ENCODE data around the gene SRRD. TPM values are rescaled to one million over a fixed set of nuclear protein-coding genes. Genes with fewer than 3 reads are reported as not detected.

SRRD gene
- total and polyA plus RNA-seq, 2 of the 8 experiments (the other 6 are each of a cell fraction or from before 2014, with no cell fraction given): 17.1 to 25.3 TPM

DNA sequence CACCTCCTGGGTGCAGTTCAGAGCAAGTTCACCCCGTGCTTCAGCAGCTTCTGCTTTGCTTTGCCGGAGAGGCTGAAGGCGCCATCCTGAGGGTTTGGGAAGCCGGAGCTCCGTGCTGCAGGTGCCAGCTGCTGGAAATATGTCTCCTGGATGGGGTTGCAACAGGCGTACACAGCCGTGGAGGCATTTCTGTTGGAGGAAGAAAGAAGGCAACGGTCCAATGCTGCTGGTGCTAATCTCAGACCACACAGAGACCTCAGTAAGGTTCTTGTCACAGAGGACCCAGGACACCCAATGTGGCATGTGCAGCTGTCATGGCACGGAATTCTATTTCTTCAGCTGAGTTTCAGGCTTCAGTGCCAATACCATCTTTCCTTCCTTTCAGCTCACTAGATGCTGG lies 30.5 kb upstream of the SRRD start:
- no peak overlapping the region for H2BK5ac ChIP-seq (ENCODE audit: low read depth, low read length)
- no peak overlapping the region for H3K4ac ChIP-seq (replicated peaks; ENCODE audit: insufficient read length, low read depth, low read length)
- ChIA-PET POLR2A (ENCODE audit: partially characterized antibody) (interaction anchor here (1.8 kb wide), 1 partner anchor 29 kb away, joined by 7 read pairs; no protein-coding TSS in a partner anchor), CTCF (ENCODE audit: partially characterized antibody) (interaction anchor here (0.8 to 3.2 kb wide), 7 partner anchors 8 to 86 kb away, joined by 3 to 19 read pairs (median 4); no protein-coding TSS in a partner anchor)
- no peak overlapping the region for H3K4me3 ChIP-seq (ENCODE audit: extremely low read depth in 1 of 4, insufficient read depth in 2 of 4, low read depth in 3 of 4, low read length in 4 of 4)
- no peak overlapping the region for H4K8ac ChIP-seq (ENCODE audit: extremely low read depth, insufficient read depth, low read length)
- H4K91ac ChIP-seq (replicated peaks; ENCODE audit: insufficient read length, low read length): no peak overlapping the region
- no peak overlapping the region for H4K5ac ChIP-seq (ENCODE audit: insufficient read length, low read depth, low read length)
- DNase-seq (ENCODE audit: low read depth in 1 of 2, low spot score in 2 of 2): no peak
- no peak overlapping the region for H3K27ac ChIP-seq (ENCODE audit: low read depth, low read length)
- H3K23ac ChIP-seq (ENCODE audit: insufficient read length): no peak overlapping the region
- no peak overlapping the region for H2BK120ac ChIP-seq (replicated peaks; ENCODE audit: low read depth, low read length)
- H3K36me3 ChIP-seq (ENCODE audit: control insufficient read depth in 2 of 4, insufficient read depth in 4 of 4, low read length in 3 of 4): peaks cover 4 to 47% (median 15%) of the 10 kb centered on the region in 4 experiments; a peak in 6 of 8 replicates
- no peak overlapping the region for H2BK20ac ChIP-seq (ENCODE audit: low read length)
- H3K4me1 ChIP-seq (replicated peaks in 1 of 4; ENCODE audit: control insufficient read depth in 3 of 4, insufficient read depth in 4 of 4, low read length in 3 of 4): no peaks in the 10 kb centered on the region
- H2BK15ac ChIP-seq (ENCODE audit: low read length): no peak overlapping the region
- H3K56ac ChIP-seq (replicated peaks; ENCODE audit: insufficient read length, low read depth, low read length): no peak overlapping the region
- H3K79me2 ChIP-seq (ENCODE audit: control insufficient read depth in 1 of 2, insufficient read depth in 2 of 2, low read length in 2 of 2): no peaks in the 10 kb centered on the region
- H2AFZ ChIP-seq (ENCODE audit: low read length): no peak overlapping the region
- 96% methylated on average over 7 of the region's 9 CpGs; no CpG with 5 or more reads in 1 of the 2 experiments for WGBS, 2 experiments (ENCODE audit: extremely low coverage in 1 of 2, insufficient coverage in 1 of 2, insufficient read length in 1 of 2, insufficient replicate concordance in 2 of 2, low coverage in 1 of 2, low lambda C conversion rate in 2 of 2, missing lambda C conversion rate in 1 of 2)
- no peak overlapping the region for H2BK12ac ChIP-seq (ENCODE audit: low read depth, low read length)
- no peak overlapping the region for H3K9ac ChIP-seq (replicated peaks in 1 of 4; ENCODE audit: extremely low read depth in 1 of 4, low read depth in 3 of 4, low read length in 3 of 4)
- no peak overlapping the region for H3K4me2 ChIP-seq (ENCODE audit: insufficient read depth in 1 of 2, low read depth in 2 of 2, low read length in 2 of 2)
- no peaks in the 10 kb centered on the region for H3K79me1 ChIP-seq (ENCODE audit: low read depth, low read length)
- no peak overlapping the region for H3K14ac ChIP-seq (ENCODE audit: insufficient read length)
- H2AK5ac ChIP-seq (ENCODE audit: low read depth, low read length): no peak overlapping the region
- no peaks in the 10 kb centered on the region for H3K27me3 ChIP-seq (replicated peaks in 1 of 4; ENCODE audit: control insufficient read depth in 3 of 4, extremely low read depth in 1 of 4, insufficient read depth in 3 of 4, low read length in 3 of 4)
- peaks cover 0 to 5% of the 10 kb centered on the region in 2 experiments for H4K20me1 ChIP-seq (replicated peaks in 1 of 2; ENCODE audit: control insufficient read depth in 1 of 2, insufficient read depth in 2 of 2, low read length in 2 of 2)
- no peaks in the 10 kb centered on the region for H3K9me3 ChIP-seq (ENCODE audit: insufficient read depth in 2 of 2, low read depth in 1 of 2, low read length in 1 of 2)
- FAIRE-seq: no peak
- no peaks in the 10 kb centered on the region for H3K23me2 ChIP-seq (ENCODE audit: low read depth, low read length)
- no peak overlapping the region for H3K18ac ChIP-seq (ENCODE audit: extremely low read depth, low read length)
- TF ChIP-seq ZNF274 (IDR thresholded peaks at IDR 0.05; ENCODE audit: borderline replicate concordance, extremely low read depth, low read length) (no peak), TCF12 (IDR thresholded peaks at IDR 0.05; ENCODE audit: low read depth, low read length) (no peak), SIRT6 (IDR thresholded peaks at IDR 0.05; ENCODE audit: low read length) (no peak), BACH1 (IDR thresholded peaks at IDR 0.05; ENCODE audit: low read length) (no peak), HDAC6 (IDR thresholded peaks at IDR 0.05; ENCODE audit: low read depth, low read length) (no peak), ASH2L (IDR thresholded peaks at IDR 0.05; ENCODE audit: low read length) (no peak), SAP30 (IDR thresholded peaks at IDR 0.05; ENCODE audit: insufficient read depth, insufficient replicate concordance, low read length) (no peak), POLR2A (IDR thresholded peaks at IDR 0.05; ENCODE audit: control extremely low read depth in 1 of 2, low read depth in 2 of 2, low read length in 2 of 2) (no peak), RAD21 (IDR thresholded peaks at IDR 0.05 in 1 of 2, conservative IDR thresholded peaks at IDR 0.05 in 1 of 2; ENCODE audit: low read depth in 2 of 2, low read length in 2 of 2) (no peak), KDM4A (IDR thresholded peaks at IDR 0.05; ENCODE audit: low read depth, low read length, severe bottlenecking) (no peak), TEAD4 (IDR thresholded peaks at IDR 0.05; ENCODE audit: low read depth, low read length) (no peak), CBX8 (IDR thresholded peaks at IDR 0.05; ENCODE audit: borderline replicate concordance, low read depth, low read length) (no peak), CREB1 (IDR thresholded peaks at IDR 0.05) (no peak), JUN (IDR thresholded peaks at IDR 0.05; ENCODE audit: low read depth, low read length) (no peak), NRF1 (IDR thresholded peaks at IDR 0.05; ENCODE audit: low read depth, low read length) (no peak), CHD2 (IDR thresholded peaks at IDR 0.05; ENCODE audit: low read length) (no peak)
